Stimulated activated CD4-positive, alpha-beta T cell treated with anti-CD3 and anti-CD28 coated beads, Interleukin-4, amount 100 ng/mL, for 48 hours (primary cell): ENCODE measurements around the gene RAB30.

Experiments used
- DNase-seq, 2 donors: peaks; one replicate each; pipeline ENCODE4 v3.0.0-alpha.2; 2020; ENCODE audit warnings: low read depth in 2 of 2

The RAB30 gene

GRCh38 chr11:83039566-83039965 is 32.1 kb downstream of the RAB30 start:
- DNase-seq, result no peak

DNA sequence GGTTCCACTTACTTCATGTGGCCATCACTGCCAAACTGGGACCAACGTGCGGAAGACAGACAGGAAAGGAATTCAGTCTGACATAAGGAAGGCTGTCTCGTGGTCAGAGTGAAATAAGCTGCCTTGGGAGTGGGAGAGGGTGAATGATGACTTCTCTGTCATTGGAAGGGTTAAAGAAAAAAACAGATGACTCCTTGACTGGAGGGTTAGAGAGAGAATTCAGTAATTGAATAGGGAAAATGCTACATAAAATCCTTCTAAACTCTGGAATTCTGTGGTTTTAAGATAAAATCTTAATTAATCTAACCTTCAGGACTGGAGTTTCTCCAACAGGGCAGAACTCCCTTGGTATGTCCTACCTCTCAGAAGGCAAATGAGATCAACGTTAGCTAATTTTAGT is 33.8 kb downstream of the RAB30 start:
- no peak for DNase-seq

DNA sequence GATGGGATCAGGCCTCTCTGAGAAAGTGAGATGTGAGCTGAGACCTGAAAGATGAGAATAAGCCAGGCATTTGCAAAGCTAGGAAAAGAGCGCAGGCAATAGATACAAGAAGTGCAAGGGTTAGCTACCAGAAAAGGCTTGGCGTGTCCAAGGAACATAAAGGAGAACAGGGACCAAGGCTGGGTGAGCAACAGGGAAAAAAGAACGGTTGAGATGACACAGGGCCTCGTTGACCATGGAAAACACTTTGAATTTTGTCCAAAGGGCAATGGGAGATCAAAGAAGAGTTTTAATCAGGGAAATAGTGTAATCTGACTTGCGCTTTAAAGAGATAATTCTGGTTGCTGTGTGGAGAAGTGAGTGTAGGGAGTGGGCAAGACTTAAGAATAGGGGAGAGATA is 35.0 kb downstream of the RAB30 start:
- DNase-seq, result no peak

DNA sequence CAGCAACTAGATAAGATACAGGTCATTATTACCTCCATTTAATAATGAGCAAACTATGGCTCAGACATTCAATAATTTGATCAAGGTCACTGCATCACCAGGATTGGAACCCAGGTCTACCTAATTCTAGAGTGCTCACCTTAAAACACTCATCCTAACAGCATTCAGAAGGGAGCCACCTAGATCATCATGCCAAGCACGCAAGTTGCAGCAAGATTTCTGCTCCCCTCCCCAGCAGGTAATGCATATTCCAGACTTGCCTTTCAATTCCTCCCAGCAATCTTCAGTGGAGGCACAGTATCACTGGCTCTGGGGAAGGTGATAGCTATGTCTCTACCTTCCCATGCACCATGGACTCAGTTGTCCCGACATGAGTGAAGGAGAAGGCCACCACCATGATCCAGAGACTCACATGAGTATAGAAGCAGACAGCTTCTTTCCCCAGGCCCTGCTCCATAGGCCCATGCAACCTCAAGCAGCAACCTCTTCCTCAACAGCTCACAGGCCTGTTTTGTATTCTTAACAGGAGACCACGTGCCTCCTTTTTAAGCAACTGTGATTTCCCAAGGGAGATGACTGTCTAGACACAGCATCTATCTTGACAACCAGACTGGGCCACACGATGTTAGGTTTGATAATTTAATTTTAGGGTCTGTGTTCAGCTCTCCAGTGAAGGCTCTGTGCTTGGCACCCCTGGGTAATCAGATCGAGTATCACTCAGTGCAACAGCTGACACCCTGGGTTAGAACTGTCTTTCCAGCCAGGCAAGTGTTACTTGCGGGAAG is 36.4 kb downstream of the RAB30 start:
- DNase-seq, result no peak

DNA sequence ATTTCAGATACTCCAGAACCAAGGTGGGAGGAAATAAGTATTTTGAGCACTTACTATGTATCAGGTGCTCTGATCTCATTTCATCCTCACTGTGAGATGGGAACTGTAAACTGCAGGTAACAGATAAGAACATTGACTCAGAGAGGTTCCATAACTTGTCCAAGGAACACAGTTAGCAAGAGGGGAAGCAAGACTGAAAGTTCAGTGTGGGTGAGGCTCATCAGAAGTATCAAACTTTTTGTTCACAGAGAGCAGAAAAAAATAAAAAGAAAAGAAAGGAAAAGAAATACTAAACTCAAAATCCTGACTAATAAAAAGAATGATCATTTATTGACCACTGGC is 37.1 kb downstream of the RAB30 start:
- no peak for DNase-seq

GRCh38 chr11:83033972-83034672 is 37.6 kb downstream of the RAB30 start:
- DNase-seq, result no peak

DNA sequence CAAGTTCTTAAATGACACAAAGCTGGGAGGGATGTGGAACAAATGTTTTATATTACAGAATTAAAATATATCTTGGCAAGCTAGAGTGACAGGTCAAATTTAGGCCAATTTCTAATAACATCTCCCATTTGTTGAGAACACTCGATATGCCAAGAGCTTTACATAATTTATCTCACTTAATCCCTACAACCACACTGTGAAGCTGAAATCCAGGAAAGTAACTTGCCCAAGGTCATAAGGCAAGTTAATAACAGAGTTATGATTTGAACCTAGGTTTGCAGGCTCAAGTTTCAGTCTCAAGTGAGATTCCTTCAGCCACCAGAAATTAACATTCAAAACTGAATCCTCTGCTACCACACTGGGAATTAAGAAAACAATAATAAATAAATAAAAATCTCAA is 38.3 kb downstream of the RAB30 start:
- DNase-seq, result no peak

- DNase-seq, result no peak
Observed at GRCh38 chr11:83031127-83031526, 40.6 kb downstream of the RAB30 start.

DNA sequence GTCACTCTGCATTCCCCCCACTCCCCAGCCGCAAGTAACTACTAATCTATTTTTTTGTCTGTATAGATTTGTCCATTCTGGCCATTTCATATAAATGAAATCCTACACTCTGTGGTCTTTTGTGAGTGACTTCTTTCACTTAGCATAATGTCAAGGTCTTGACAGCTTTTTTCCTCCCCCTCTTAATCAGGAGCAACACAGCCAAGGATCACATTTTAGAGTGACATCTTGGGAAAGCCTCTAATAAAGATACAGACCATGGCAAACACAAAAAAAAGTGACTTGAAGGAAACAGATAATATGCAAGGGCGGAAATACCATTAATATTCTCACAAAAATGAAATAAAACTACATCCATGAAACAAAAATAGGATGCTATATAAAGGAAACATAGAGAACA is 43.9 kb downstream of the RAB30 start:
- DNase-seq, result no peak

DNA sequence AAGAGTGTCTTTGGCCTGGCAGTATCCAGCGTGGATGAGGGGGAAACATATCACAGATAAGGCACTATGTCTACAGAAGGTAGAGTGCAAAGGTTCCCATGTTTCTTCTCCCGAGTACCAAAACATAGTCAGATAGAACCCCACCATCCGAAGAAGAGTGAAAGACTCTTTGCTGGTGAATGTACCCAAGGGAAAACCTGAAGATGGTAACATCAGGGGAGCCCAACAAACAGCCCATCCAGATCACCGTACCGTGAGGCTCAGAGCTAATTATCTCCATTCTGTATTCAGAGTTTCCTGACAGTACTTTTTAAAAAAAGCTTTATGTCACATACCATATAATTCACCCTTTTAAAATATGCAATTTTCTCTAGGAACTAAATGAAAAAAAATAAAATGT is 44.4 kb downstream of the RAB30 start:
- DNase-seq, result no peak

DNA sequence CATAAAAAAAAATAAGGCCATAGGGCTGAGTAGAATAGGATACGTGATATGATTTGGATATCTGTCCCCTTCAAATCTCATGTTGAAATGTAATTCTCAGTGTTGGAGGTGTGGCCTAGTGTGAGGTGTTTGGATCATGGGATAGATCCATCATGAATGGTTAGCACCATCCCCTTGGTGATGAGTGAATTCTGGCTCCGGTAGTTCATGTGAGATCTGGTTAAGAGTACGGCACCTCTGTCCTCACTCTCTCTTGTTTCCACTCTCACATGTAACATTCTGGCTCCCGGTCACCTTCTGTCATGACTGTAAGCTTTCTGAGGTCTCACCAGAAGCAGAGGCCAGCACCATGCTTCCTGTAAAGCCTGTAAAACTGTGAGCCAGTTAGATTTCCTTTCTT is 45.5 kb downstream of the RAB30 start:
- no peak for DNase-seq

DNA sequence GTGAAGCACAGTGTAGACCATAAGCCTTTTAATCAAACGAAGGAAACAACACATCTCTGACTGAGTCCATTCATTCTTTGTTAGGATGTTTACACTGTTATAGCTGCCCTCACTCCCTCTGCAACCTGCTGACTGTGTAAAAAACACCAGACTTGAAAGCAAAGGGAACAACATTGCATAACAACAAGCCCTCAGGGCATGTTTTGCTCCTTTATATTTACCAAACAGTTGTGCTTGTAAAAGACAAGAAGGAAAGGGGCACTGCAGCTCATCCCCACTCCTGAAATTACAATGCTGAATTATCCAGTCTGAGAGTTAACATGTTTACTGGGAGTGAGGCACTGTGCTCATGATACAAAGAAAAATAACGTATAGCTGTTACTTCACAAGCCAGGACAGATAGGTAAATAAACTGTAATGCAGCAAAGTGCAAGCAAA is 46.4 kb downstream of the RAB30 start:
- DNase-seq, result no peak

- no peak for DNase-seq
Observed at GRCh38 chr11:83024270-83024854, 47.3 kb downstream of the RAB30 start.

GRCh38 chr11:83023410-83023809 is 48.3 kb downstream of the RAB30 start:
- no peak for DNase-seq

GRCh38 chr11:83021780-83022125 is 49.9 kb downstream of the RAB30 start:
- no peak for DNase-seq

DNA sequence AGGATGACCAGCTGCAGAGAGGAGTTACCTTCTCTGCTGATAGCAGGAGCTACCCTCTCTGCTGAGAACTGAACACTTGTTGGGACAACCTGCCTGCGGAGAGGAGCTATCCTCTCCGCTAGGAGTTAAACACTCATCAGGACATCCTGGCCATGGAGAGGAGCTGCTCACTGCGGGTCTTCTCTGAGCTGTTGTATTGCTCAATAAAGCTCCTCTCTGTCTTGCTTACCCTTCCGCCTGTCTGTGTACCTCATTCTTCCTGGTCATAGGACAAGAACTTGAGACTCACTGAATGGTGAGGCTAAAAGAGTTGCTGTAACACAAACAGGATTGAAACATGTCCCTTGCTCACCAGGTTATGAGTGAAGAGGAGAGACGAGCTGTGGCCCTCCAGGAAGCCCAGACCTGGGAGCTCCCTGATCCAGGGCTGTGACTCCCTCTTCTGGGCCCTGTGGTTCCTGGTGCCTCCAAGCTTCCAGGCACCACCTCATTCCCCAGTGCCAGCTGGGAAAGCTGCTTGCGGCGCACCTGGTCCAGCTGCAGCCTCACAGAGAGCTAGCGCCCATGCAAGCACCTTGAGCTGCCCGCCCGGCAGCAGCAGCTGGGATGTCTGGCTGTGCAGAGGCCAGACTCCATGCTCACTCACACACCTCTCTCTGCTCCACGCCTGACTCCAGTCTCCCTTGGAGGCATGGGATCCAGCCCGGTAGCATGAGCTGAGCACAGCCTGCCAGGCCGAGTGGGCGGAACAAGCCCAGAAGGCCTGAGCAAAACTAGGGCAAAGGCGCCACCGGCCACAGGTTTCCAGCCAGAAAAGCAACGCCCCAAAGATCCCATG is 50.5 kb downstream of the RAB30 start:
- DNase-seq, result no peak

- DNase-seq, result no peak
Observed at GRCh38 chr11:83019888-83020579, 51.7 kb downstream of the RAB30 start.

DNA sequence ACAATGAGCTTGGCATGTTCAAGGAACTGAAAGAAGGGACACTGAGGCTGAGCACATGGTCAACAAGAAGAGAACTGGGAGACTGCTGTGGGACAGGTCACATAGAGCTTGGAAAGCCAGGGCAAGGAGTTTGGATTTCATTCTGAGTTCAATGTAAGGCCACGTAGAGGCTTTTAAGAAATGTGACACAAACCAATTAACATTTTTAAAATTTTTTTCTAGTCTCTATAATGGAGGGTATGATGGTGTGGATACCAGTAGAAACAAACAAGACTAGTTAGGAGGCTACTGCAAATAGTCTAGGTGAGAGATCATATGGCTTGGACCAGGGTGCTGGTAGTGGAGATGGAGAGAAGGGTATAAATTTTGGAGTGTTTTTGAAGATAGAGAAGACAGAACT is 56.7 kb downstream of the RAB30 start:
- no peak for DNase-seq

DNA sequence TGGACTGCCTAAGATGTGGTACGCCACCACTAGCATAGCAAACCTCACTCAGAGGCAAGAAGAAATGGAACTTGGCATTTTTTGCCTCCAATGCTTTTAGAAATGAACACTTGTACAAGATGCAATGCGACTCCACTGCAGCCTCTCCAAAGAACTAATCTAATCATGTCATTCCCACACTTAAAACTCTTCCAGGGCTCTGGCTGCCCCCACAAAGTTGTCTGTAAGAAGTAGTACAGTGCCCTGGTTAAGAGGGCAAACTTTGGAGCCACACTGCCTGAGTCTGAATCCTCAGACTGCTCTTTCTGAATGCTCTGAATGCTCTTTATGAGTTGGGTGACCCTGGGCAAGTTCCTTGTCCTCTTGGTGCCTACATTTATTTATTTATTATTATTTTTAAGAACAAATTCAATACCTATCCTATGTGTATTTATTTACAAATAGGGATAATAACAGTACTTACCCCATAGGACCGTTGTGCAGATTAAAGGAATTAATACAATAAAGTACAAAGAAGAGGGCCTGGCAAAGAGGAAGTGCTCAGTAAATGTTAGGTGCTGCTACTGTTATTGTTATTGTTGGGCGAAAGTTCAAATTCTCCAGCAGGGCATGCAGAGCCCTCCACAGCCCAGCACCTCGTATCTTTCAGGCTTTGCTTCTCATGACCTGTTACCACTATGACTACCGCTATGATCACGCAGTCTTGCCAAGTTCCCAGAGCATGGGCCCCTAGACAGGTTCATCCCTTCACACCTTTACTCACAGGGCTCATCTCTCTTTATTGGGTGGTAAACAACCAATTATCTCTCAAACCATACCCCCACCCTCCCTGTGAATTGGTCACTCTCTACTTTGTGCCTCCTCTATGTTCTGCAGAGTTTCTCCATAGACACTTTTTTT is 59.3 kb downstream of the RAB30 start:
- DNase-seq, result no peak

- DNase-seq, result no peak
Observed at GRCh38 chr11:83011333-83012167, 60.1 kb downstream of the RAB30 start.
